DOHH2 (cell line): ENCODE measurements around the gene ATF5.

Experiments used
- H3F3A ChIP-seq: fragments of 200-600 bp; sonication (generic), shearing (Covaris generic); 2 replicates; pipeline ENCODE4 v1.6.0; 2016; ENCODE audit warnings: antibody characterized with exemption, mild to moderate bottlenecking; ENCODE audit not compliant: control insufficient read depth, insufficient read depth
- H3K27ac ChIP-seq: fragments of 200-600 bp; sonication (generic); 2 replicates; pipeline ENCODE4 v1.5.1; 2014; ENCODE audit warnings: low read depth, mild to moderate bottlenecking, low read length, moderate library complexity
- H3K27me3 ChIP-seq: fragments of 200-600 bp; sonication (generic); 2 replicates; pipeline ENCODE4 v1.6.1; 2014; ENCODE audit warnings: mild to moderate bottlenecking, low read length, mixed read lengths; ENCODE audit not compliant: control insufficient read depth
- H3K36me3 ChIP-seq: fragments of 200-600 bp; sonication (generic); 2 replicates; pipeline ENCODE4 v1.6.1; 2014; ENCODE audit warnings: mild to moderate bottlenecking, low read length, moderate library complexity, mixed read lengths; ENCODE audit not compliant: control insufficient read depth
- H3K4me1 ChIP-seq: fragments of 200-600 bp; sonication (generic); 2 replicates; pipeline ENCODE4 v1.6.1; 2014; ENCODE audit warnings: mild to moderate bottlenecking, low read length, mixed read lengths; ENCODE audit not compliant: control insufficient read depth
- H3K4me2 ChIP-seq: fragments of 200-600 bp; sonication (generic); 2 replicates; pipeline ENCODE4 v1.6.0; 2014; ENCODE audit warnings: mild to moderate bottlenecking, low read length, moderate library complexity
- H3K4me3 ChIP-seq: fragments of 200-600 bp; sonication (generic); 2 replicates; pipeline ENCODE4 v1.5.1; 2014; ENCODE audit warnings: mild to moderate bottlenecking, low read length, mixed read lengths
- H3K79me2 ChIP-seq: fragments of 200-600 bp; sonication (generic); 2 replicates; pipeline ENCODE4 v1.6.1; 2014; ENCODE audit warnings: mild to moderate bottlenecking, low read length, mixed read lengths; ENCODE audit not compliant: control insufficient read depth
- H3K9me2 ChIP-seq: fragments of 200-600 bp; sonication (generic); replicated peaks from 2 replicates; pipeline ENCODE4 v1.6.1; 2014; ENCODE audit warnings: mild to moderate bottlenecking, low read length, mixed read lengths; ENCODE audit not compliant: control insufficient read depth
- H3K9me3 ChIP-seq: fragments of 200-600 bp; sonication (generic); 2 replicates; pipeline ENCODE4 v1.6.1; 2014; ENCODE audit warnings: antibody characterized with exemption, low read length, mixed read lengths; ENCODE audit not compliant: control insufficient read depth, insufficient read depth
- H4K20me1 ChIP-seq: fragments of 200-600 bp; sonication (generic); 2 replicates; pipeline ENCODE4 v1.6.0; 2014; ENCODE audit warnings: low read depth, mild to moderate bottlenecking, antibody characterized with exemption, low read length, moderate library complexity; ENCODE audit not compliant: control insufficient read depth, insufficient read depth
- CTCF ChIP-seq: fragments of 200-600 bp; sonication (generic); IDR thresholded peaks from one replicate; pipeline ENCODE4 v1.5.1; 2014; ENCODE audit warnings: antibody characterized with exemption, mild to moderate bottlenecking, low read depth, low read length; ENCODE audit not compliant: poor library complexity, severe bottlenecking
- EZH2phosphoT487 ChIP-seq: fragments of 200-600 bp; sonication (generic); IDR thresholded peaks from 2 replicates; pipeline ENCODE4 v1.6.1; 2017; ENCODE audit warnings: borderline replicate concordance, mild to moderate bottlenecking, antibody characterized with exemption, low read length, moderate library complexity, mixed read lengths

ATF5 gene

GRCh38 chr19:49925486-49925885, 3.5 kb upstream of the ATF5 start:
- TF ChIP-seq EZH2phosphoT487 (no peak), CTCF (no peak)
- Histone ChIP-seq H3K4me3 (peak overlapping the region; percentile 50), H3K9me3 (no peaks in the 10 kb centered on the region), H3K27me3 (no peaks in the 10 kb centered on the region), H3K36me3 (peaks cover 89% of the 10 kb centered on the region), H3K4me2 (peak overlapping the region; percentile 65), H3F3A (no peaks in the 10 kb centered on the region), H3K27ac (no peak overlapping the region), H3K9me2 (no peaks in the 10 kb centered on the region), H4K20me1 (peaks cover 25% of the 10 kb centered on the region), H3K79me2 (peaks cover 96% of the 10 kb centered on the region), H3K4me1 (peaks cover 52% of the 10 kb centered on the region)

DNA sequence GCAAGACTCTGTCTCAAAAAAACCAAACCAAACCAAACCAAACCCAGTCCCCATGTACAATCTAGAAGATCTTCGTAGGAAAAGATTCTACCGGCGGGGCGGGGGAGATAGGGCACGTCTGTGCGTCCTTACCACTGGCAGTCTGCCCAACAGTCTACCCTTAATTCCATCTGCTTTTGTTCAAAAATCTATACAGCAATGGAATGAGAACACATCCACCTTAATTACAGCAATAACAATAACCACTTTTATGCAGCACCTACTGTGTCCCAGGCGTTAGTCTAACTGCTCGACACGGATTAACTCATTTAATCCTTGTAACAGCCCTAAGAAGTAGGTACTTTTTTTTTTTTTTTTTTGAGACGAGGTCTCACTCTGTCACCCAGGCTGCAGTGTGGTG, 2.5 kb upstream of the ATF5 start:
- Histone ChIP-seq H3K36me3 (peaks cover 89% of the 10 kb centered on the region), H3K9me2 (no peaks in the 10 kb centered on the region), H3K9me3 (no peaks in the 10 kb centered on the region), H3K4me2 (peak overlapping the region; percentile 94), H3K79me2 (peaks cover 96% of the 10 kb centered on the region), H3K27ac (no peak overlapping the region), H3K4me3 (peak overlapping the region; percentile 82), H3K27me3 (no peaks in the 10 kb centered on the region), H3K4me1 (peaks cover 53% of the 10 kb centered on the region), H3F3A (no peaks in the 10 kb centered on the region), H4K20me1 (peaks cover 23% of the 10 kb centered on the region)
- TF ChIP-seq CTCF (no peak), EZH2phosphoT487 (no peak)

- H3K9me2 ChIP-seq, result no peaks in the 10 kb centered on the region
- no peaks in the 10 kb centered on the region for H3K27me3 ChIP-seq
- H3K79me2 ChIP-seq, result peaks cover 84% of the 10 kb centered on the region
- H3K36me3 ChIP-seq, result peaks cover 86% of the 10 kb centered on the region
- no peaks in the 10 kb centered on the region for H3F3A ChIP-seq
- H3K4me2 ChIP-seq, result peak overlapping the region; percentile 94
- peak overlapping the region; percentile 86; the same call in 1 of the 2 replicates for H3K27ac ChIP-seq
- no peak for TF ChIP-seq EZH2phosphoT487
- no peak for TF ChIP-seq CTCF
- peaks cover 20% of the 10 kb centered on the region for H4K20me1 ChIP-seq
- peak overlapping the region; percentile 82 for H3K4me3 ChIP-seq
- no peaks in the 10 kb centered on the region for H3K9me3 ChIP-seq
- peaks cover 51% of the 10 kb centered on the region for H3K4me1 ChIP-seq
These were observed 1.3 kb upstream of the ATF5 start for GRCh38 chr19:49927526-49928264.
